LNCaP clone FGC (cell line): ENCODE measurements around the gene RALGDS.

Experiments used
- DNase-seq: peaks from one replicate; pipeline ENCODE4 v3.0.0-alpha.2; 2011; ENCODE audit warnings: low read depth
- H3K4me3 ChIP-seq: 2 replicates; pipeline ENCODE4 v1.5.1; 2011; ENCODE audit warnings: mild to moderate bottlenecking, low read depth, low read length, control low read depth
- CTCF ChIP-seq: IDR thresholded peaks from 2 replicates; pipeline ENCODE4 v1.5.1; 2012; ENCODE audit warnings: mild to moderate bottlenecking; ENCODE audit not compliant: control insufficient read depth, insufficient read depth; ENCODE audit errors: extremely low read depth

Gene RALGDS

DNA sequence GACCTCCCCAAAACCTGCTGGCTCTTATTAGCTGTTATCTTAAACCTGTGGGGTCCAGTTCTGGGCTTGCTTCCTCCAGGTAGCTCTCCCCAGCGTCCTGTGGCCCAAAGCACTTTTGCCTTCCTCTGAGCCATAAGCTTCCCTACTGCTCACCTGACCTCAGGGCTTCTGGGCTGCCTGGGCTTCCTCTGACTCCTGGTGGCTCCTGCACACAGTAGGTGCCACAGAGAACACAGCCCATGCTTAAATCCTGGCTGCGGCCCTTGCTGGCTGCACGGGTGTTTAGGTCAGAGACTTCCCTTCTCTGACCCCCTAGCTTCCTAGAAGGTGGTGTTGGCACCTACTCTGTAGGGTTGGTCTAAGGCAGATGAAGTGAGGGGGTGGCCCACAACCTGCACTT is 2.5 kb downstream of the RALGDS start:
- TF ChIP-seq CTCF, result no peak
- DNase-seq, result no peak
- H3K4me3 ChIP-seq, result no peak overlapping the region

DNA sequence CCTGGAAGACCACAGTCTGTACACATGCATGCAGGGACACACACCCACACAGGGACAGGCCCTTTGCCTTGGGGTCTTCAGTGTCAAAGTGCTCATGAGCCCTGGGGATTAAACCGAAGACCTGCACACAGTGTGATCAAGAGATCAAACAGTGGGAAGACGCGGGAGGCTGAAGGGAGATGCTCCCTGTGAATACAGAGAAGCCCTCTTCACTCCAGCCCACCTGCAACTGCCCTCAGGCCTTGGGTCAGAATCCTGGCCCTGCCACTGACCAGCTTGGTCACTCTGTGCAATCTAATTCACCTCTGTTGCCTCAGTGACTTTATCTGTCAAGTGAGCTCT is 2.9 kb downstream of the RALGDS start:
- no peak for TF ChIP-seq CTCF
- no peak overlapping the region for H3K4me3 ChIP-seq
- DNase-seq, result no peak

GRCh38 chr9:133117271-133118178 is 3.5 kb downstream of the RALGDS start:
- peak; percentile 87 for DNase-seq
- no peak overlapping the region for H3K4me3 ChIP-seq
- peak; percentile 29 for TF ChIP-seq CTCF

- no peak overlapping the region for H3K4me3 ChIP-seq
- TF ChIP-seq CTCF, result no peak
- peak; percentile 68 for DNase-seq
Measured at GRCh38 chr9:133116346-133117231, 4.5 kb downstream of the RALGDS start.

- no peak for TF ChIP-seq CTCF
- H3K4me3 ChIP-seq, result no peak overlapping the region
- no peak for DNase-seq
Measured at GRCh38 chr9:133115604-133116345, 5.3 kb downstream of the RALGDS start.

DNA sequence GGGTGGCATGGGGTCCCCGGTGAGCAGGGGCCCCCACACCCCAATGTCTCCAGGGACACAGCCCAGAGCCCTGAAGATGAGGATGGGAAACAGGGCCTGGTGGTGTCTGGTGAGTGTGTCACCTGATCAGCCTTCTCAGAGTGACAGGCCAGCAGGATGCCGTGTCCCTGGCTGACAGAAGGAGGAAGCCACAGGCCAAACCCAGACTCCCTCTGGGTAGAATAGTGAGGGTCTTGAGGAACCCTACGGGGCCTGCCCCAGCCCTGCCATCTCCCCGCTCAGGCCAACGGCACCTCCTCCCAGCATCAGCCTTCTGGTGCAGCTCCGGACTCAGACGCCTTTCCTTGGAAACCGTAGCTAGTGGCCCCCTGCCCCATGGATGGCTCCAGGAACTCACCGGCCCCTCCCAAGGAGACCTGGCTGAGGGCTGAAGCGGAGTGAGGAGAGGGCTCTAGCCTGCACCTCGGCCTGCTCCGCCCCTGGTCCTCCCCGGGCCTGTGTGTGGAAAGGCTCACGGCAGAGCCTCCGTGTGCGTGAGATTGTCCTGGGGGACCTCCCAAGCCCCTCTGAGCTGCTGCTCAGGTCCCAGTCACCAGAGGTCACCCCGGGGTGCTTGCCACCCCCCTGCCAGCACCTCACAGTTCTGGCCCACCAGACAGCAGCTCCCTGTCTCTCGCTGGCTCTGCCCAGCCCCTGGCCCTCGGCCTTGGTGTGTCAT is 6.0 kb downstream of the RALGDS start:
- TF ChIP-seq CTCF, result no peak
- H3K4me3 ChIP-seq, result no peak overlapping the region
- no peak for DNase-seq
